Measurements from ENCODE around the gene NPIPA1.
"Not testable (repeated sequence)": the region's sequence is repeated elsewhere in the genome, so short reads cannot be mapped to it uniquely, and the experiment has no call there.

Gene NPIPA1

GRCh38 chr16:14978281-14978680 is 41.0 kb downstream of the NPIPA1 start:
- DNase-seq (ENCODE audit: low read depth): not testable (repeated sequence)

- not testable (repeated sequence) for DNase-seq (ENCODE audit: low read depth)
Measured at GRCh38 chr16:14978908-14979307, 41.7 kb downstream of the NPIPA1 start.

GRCh38 chr16:14981234-14981633 is 44.0 kb downstream of the NPIPA1 start:
- not testable (repeated sequence) for DNase-seq (ENCODE audit: low read depth)

- peak; percentile 35 for DNase-seq (ENCODE audit: low read depth)
Measured at GRCh38 chr16:14982521-14982920, 45.3 kb downstream of the NPIPA1 start.

- not testable (repeated sequence) for DNase-seq (ENCODE audit: low read depth)
Measured at GRCh38 chr16:14988092-14988491, 50.8 kb downstream of the NPIPA1 start.

GRCh38 chr16:14988661-14989191 is 51.5 kb downstream of the NPIPA1 start:
- not testable (repeated sequence) for DNase-seq (ENCODE audit: low read depth)

- DNase-seq (ENCODE audit: low read depth): not testable (repeated sequence)
Measured at GRCh38 chr16:14989291-14990281, 52.3 kb downstream of the NPIPA1 start.

GRCh38 chr16:14993277-14994151 is 56.3 kb downstream of the NPIPA1 start:
- not testable (repeated sequence) for DNase-seq (ENCODE audit: low read depth)

GRCh38 chr16:14996702-14997101 is 59.5 kb downstream of the NPIPA1 start:
- DNase-seq (ENCODE audit: low read depth): peak; percentile 30

GRCh38 chr16:14998300-14998699 is 61.1 kb downstream of the NPIPA1 start:
- not testable (repeated sequence) for DNase-seq (ENCODE audit: low read depth)

- not testable (repeated sequence) for DNase-seq (ENCODE audit: low read depth)
Measured at GRCh38 chr16:14999845-15000244, 62.6 kb downstream of the NPIPA1 start.
